HG02642 (cell line): ENCODE data around the gene TMEM82.

Source experiments
- ATAC-seq: cut with Tn5 transposase; IDR thresholded peaks from one replicate; pipeline ENCODE4 v1.9.1; 2021; ENCODE audit warnings: mild to moderate bottlenecking; ENCODE audit not compliant: unreplicated experiment, poor library complexity

The TMEM82 gene

GRCh38 chr1:15734901-15735300 is 7.4 kb upstream of the TMEM82 start:
- ATAC-seq, result no peak

GRCh38 chr1:15735304-15736037 is 6.8 kb upstream of the TMEM82 start:
- ATAC-seq, result no peak

- no peak for ATAC-seq
Measured at GRCh38 chr1:15736038-15736891, 6.0 kb upstream of the TMEM82 start, which contains the start of gene SLC25A34. Gene SLC25A34 (plus strand): TSS chr1:15736258. CDS start chr1:15736486, 228 bp downstream.

- no peak for ATAC-seq
Measured at GRCh38 chr1:15736892-15737261, 5.4 kb upstream of the TMEM82 start.

- ATAC-seq, result no peak
Measured at GRCh38 chr1:15737324-15738319, 4.7 kb upstream of the TMEM82 start.

- no peak for ATAC-seq
Measured at GRCh38 chr1:15738416-15739113, 3.7 kb upstream of the TMEM82 start.

GRCh38 chr1:15739259-15739658 is 3.0 kb upstream of the TMEM82 start:
- no peak for ATAC-seq

- ATAC-seq, result no peak
Measured at GRCh38 chr1:15739745-15740144, 2.6 kb upstream of the TMEM82 start.

GRCh38 chr1:15740924-15741850 is 1.1 kb upstream of the TMEM82 start:
- peak; percentile 58 for ATAC-seq

GRCh38 chr1:15744122-15744679 is 1.9 kb downstream of the TMEM82 start:
- no peak for ATAC-seq

GRCh38 chr1:15747378-15747777 is 5.1 kb downstream of the TMEM82 start:
- ATAC-seq, result no peak

GRCh38 chr1:15748264-15748663 is 6.0 kb downstream of the TMEM82 start:
- no peak for ATAC-seq

GRCh38 chr1:15748690-15749398 is 6.5 kb downstream of the TMEM82 start:
- ATAC-seq, result no peak

- ATAC-seq, result no peak
Measured at GRCh38 chr1:15749399-15750291, 7.3 kb downstream of the TMEM82 start.

- no peak for ATAC-seq
Measured at GRCh38 chr1:15750924-15751323, 8.6 kb downstream of the TMEM82 start.

GRCh38 chr1:15751717-15752116 is 9.4 kb downstream of the TMEM82 start:
- no peak for ATAC-seq

GRCh38 chr1:15753776-15754175 is 11.5 kb downstream of the TMEM82 start:
- no peak for ATAC-seq
